OCI-M2 (cell line): ENCODE results near the gene TBC1D10A.

ENCODE experiments used
- DNase-seq: peaks from one replicate; lab custom pipeline; 2025; ENCODE audit not compliant: unreplicated experiment; lab: John Stamatoyannopoulos, UW

Gene TBC1D10A

DNA sequence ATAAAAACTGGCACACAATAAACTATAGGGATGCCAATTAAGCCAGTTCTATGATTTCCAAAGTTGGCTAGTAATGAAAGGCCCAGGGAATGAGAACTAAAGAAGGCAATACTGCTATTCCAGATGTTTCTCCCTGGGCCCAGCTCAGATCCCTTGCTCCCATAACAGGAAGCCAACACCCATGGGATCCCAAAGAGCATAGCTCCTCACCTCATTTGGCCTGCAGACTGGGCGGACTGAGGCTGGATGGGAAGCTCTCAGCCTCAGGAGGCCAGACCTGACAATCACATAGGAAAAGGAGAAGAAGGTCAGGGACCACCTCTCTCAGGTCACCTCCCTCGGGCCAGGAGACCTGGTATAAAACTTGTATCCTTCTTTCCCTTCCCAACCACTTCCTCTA lies 5.3 kb downstream of the TBC1D10A start:
- DNase-seq = no peak

DNA sequence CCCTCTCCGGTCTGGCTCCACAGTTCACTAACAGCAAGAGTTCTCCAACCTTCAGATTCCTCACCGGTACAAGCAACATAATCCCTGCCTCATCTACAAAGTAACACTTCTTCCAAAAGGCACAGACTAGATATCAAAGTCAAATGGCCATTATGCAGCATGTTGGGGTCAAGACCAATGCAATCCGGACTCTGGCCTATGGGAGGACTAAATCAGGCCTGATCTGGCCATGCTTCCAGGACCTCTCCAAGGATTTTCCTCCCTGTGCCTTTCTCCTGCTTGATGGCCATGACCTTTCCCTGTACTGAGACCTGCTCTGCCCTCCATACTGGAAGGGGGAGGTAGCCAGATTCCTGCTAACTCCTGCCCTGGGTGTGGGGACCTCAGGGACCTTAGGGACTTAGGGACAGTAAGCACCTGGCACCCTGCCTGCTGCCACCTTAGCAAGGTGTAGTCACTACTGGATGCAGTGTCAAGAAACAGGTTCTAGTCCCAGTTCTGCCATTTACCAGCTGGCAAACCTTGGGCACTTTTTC lies 6.7 kb downstream of the TBC1D10A start:
- no peak for DNase-seq

- DNase-seq = no peak
Measured at GRCh38 chr22:30318799-30319419, 7.8 kb downstream of the TBC1D10A start.

DNA sequence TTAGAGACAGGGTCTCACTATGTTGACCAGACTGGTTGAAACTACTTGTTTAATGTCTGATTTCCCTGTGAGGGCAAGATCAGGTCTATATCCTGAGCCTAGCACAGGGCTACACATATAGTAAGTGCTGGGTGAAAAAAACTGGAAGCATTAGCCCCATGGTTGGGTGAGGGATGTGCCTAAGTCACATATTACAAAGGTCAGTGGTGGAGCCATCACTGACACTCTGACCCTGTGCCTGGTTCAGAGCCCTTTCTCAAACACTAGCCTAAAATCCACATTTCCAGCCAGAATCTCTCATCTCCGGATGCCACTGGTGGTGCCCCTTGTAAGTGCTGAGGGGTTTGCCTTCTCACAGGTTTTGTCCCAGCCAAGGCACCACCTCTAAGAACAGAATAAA lies 9.0 kb downstream of the TBC1D10A start:
- no peak for DNase-seq

DNA sequence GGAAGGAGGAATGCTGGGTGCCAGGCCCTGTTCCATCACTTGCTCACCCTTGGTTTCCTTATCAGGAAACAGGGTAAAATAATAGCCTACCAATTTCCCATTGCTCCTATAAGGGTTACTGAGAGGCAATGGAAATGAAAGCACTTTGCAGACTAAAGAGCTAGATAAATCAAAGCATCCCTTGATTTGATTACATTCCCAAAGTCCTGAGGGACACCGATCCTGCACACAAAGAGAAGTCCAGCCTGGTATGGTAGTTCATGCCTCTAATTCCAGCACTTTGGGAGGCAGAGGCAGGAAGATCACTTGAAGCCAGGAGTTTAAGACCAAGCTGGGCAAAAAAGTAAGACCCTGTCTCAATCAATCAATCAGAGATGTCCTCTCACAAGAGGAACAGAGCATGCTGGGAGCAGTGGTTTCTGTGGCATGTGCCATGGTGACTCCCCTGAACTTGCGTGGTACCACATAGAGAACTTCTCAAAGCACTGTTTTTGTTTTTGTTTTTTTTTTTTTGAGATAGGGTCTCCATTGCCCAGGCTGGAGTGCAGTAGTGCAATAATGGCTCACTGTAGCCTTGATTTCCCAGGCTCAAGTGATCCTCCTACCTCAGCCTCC lies 10.7 kb downstream of the TBC1D10A start:
- no peak for DNase-seq

DNA sequence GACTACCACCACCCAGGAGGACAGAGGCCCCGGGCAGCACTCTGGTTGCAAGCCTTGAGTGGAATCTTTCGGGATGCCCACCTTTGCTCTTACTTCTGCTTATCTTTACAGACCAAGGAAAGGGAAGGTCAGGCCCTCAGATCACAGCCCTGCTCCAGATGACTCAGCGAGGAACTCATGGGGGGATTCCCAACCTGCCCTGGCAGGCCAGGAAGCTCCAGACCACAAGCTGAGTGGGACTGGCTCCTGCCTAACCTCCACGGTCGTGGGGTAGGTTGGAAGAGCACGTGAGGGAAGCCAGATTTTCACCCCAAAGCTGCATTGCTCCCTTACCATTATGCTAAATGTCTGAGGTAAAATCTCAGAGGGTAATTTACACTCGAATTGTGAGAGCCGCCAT lies 11.8 kb downstream of the TBC1D10A start:
- no peak for DNase-seq

DNA sequence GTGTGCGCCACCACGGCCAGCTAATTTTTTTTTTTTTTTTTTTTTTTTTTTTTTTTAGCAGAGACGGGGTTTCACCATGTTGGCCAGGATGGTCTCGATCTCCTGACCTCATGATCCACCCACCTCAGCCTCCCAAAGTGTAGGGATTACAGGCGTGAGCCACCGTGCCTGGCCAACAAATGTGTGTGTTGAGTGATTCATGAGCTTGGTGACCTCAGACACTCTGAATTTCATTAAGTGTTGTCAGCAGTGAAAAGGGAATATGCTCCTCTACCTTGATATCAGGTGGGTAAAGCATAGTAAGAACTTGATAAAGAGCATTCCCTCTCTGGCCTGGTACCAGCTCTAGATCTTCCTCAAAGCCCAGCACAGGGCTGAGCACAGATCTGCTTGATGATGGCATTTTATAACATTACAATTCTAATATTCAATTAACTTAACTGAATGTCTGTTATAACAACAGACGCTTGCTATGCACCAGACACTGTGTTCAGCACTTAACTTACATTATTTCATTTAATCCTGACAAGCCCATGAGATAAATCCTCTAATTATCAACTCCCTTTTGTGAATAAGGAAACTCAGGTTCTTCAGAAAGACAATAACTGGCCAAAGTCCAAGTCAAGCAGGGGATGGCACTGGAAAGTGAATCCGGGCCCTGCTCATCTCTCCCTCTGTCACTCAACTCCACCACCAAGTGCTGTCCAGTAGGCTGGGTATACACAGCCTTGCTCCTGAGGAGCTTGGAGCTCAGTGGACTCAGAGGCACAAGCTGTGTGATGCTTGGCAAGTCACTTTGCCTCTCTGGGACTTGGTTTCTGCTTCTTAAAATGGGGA lies 13.0 kb downstream of the TBC1D10A start:
- DNase-seq = no peak

DNA sequence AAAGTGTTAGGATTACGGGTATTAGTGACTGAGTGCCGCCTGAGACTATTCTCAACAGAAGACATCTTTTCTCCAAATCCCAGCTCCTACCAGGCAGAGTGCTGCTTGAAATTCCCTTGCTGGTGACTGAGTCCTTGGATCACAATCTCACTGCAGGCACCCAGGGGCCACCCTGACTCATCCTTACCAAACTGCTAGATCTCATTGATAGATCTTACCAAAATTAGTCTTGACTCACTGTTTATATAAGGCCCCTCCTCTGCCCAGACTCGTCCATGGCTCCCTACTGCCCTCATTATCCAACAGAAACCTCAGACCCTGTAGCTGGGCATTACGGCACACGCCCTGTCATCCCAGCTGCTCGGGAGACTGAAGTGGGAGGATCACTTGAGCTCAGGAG lies 14.7 kb downstream of the TBC1D10A start:
- DNase-seq = no peak

- no peak for DNase-seq
Measured at GRCh38 chr22:30310881-30311771, 15.6 kb downstream of the TBC1D10A start.

DNA sequence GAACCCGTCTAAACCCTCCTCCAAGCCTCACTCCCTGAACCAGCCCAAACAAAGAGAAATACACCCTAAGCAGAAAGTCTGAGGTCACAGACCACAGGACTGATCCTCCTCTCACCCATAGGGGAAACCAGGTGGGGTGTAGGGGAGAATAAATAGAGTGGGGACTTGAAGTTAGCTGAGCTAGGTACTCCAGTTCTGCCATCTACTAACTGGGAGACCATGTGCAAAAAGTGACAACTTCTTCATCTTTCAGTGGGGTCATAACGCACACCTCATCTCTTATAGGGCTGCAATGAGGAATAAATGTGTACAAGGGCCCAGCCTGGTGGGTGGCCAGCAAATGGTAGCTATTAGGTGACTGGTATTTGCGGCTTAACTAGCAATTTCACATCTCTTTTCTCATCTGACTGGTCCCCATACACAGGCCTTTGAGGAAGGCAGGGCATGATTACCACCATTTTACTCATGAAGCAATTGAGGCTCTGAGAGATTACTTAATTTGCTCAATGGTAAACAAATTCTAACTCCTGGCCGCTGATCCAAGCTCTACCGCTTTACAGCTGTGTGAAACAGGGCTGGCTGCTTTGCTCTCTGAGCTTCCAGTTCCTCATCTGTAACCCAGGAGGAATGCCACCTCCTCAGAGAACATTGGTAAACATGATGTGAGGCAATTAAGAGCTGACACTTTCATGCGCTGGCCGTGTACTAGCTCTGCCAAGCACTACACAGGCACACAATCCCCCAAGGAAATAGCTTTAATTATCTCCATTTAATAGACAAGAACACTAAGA lies 16.6 kb downstream of the TBC1D10A start:
- DNase-seq = no peak

GRCh38 chr22:30308518-30309230 lies 18.1 kb downstream of the TBC1D10A start:
- DNase-seq = no peak

GRCh38 chr22:30308093-30308492 lies 18.6 kb downstream of the TBC1D10A start:
- DNase-seq = no peak

GRCh38 chr22:30307041-30307574 lies 19.6 kb downstream of the TBC1D10A start:
- DNase-seq = no peak

- no peak for DNase-seq
Measured at GRCh38 chr22:30306627-30307011, 20.1 kb downstream of the TBC1D10A start.

DNA sequence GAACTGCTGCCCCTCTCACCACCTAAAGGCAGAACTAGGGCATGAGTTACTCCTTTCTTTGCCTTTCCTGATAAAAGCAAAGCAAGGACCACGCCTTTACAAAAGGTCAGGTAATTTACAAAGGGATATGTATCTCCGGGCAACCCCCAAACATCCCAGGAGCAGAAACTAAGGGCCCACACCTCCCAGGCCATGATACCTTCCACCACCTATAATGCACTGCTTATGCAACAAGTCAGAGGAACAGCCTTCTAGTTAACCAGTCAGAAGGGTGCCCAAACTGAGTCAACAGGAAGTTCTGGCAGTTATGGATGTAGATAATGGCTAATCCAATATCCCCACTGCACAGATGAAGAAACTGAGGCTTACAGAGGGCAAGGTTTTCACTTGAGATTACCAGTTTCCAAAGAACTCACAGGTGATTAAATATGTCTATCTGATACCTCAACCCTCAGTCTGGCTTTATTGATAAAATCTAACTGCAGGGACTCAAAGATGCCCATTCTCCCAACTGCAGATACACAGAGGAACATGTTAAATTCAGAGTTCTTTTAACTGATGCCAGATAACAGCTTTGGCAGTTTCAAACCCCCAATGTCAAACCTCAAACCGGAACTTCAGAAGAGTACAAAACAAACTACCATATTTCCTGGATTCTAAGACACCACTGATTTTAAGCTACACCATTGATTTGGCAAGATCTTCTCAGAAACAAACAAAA lies 20.7 kb downstream of the TBC1D10A start:
- no peak for DNase-seq

DNA sequence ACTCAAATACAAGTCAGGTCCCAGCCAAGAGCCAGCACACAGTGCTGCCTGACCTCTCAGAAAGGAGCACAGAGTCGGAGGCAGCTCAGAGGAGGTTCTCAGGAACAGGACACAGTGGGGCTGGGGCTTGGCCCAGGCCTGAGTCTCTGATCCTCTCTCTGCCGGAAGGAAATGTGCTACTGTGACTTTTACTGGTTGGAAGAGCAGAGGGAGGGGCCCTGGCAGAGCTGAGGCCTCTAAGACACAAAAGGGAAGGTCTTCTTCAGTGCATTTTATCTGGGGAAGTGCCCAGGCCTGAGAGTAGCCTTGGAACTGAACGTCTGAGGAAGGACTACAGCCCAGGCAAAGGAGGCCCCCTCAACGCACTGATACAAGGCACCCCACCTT lies 21.2 kb downstream of the TBC1D10A start:
- no peak for DNase-seq

DNA sequence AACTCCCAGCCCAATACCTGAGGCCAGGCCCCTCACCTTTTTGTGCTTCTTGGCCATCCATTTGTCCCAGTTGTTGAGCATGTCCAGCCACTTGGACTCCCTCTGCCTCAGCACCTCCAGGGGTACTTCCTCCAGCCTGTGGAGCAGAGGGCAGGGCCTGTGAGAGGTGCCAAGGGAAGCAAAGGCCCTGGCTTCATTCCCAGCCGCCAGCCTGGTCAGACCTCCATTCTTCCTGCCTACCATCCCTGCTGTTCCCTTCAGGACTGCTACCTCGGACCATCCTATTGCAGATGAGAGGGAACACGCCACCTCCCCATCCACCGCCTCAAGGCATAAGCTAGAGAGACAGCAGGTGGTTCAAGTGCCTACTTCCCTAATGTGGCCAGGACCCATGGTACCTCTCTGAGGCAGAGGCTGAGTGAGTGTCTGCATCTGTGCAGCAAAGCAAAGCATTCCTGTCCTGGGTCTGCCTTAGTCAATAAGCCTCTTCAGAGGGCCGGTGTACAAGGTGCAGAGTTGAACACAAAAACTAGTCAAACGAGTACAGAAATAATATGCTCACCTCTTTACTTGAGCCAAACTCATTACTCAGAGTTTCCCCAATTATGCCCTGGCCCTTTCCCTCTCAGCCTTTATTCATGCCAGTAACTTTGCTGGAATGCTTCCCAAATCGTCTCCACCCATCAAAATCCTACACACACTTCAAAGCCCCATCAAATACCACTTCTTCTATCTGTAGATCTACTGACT lies 22.1 kb downstream of the TBC1D10A start:
- DNase-seq = no peak

DNA sequence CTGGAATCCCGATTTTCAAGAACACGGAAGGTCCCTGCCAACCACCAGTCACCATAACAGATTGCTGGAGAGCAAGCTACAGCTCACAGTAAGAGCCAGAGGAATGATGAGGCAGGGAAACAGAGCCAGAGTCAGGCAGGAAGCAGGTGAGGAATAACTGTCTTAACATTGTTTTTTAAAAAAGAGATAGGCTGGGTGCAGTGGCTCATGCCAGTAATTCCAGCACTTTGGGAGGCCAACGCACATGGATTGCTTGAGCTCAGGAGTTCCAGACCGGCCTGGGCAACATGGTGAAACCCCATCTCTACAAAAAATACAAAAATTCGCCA lies 24.0 kb downstream of the TBC1D10A start:
- no peak for DNase-seq
